Sigmoid colon (tissue), 7 donors: ENCODE results near the gene MAST1. TPM values are rescaled to one million over a fixed set of nuclear protein-coding genes. Genes with fewer than 3 reads are reported as not detected.

ENCODE experiments used
- DNase-seq: peaks from one replicate; pipeline ENCODE4 v3.0.0-alpha.2; 2019
- H3K27ac ChIP-seq, 4 donors: fragments of 200-600 bp; sonication (generic); one replicate each; pipeline ENCODE4 v1.5.1; 2016 to 2019; ENCODE audit warnings: mild to moderate bottlenecking in 1 of 4
- H3K27me3 ChIP-seq, 3 donors: fragments of 200-600 bp; sonication (generic); one replicate each; pipeline ENCODE4 v1.5.1; 2019; ENCODE audit warnings: mild to moderate bottlenecking in 1 of 3
- H3K36me3 ChIP-seq, 4 donors: fragments of 200-600 bp; sonication (generic); one replicate each; pipeline ENCODE4 v1.5.1; 2016 to 2019
- H3K4me1 ChIP-seq, 4 donors: fragments of 200-600 bp; sonication (generic); one replicate each; pipeline ENCODE4 v1.5.1; 2017 to 2019
- H3K4me3 ChIP-seq, 4 donors: fragments of 200-600 bp; sonication (generic); one replicate each; pipeline ENCODE4 v1.5.1; 2017 to 2019; ENCODE audit warnings: mild to moderate bottlenecking in 2 of 4, moderate library complexity in 1 of 4
- H3K9me3 ChIP-seq, 4 donors: fragments of 200-600 bp in 3 of 4; sonication (generic) in 3 of 4; one replicate each; pipeline versions ENCODE4 v1.5.1 to v1.6.1; 2013 to 2019
- EP300 ChIP-seq, 4 donors: sonication (generic); formaldehyde crosslinking; IDR thresholded peaks; one replicate each; pipeline ENCODE4 v1.6.1; 2017; ENCODE audit warnings: antibody characterized with exemption in 4 of 4
- POLR2A ChIP-seq, 2 donors: fragments of 450-650 bp; IDR thresholded peaks; one replicate each; pipeline ENCODE4 v1.6.1; 2016; ENCODE audit warnings: antibody characterized with exemption in 2 of 2, mild to moderate bottlenecking in 2 of 2, moderate library complexity in 2 of 2
- POLR2AphosphoS5 ChIP-seq, 4 donors: sonication (generic); formaldehyde crosslinking; IDR thresholded peaks; one replicate each; pipeline ENCODE4 v1.6.1; 2017; ENCODE audit warnings: antibody characterized with exemption in 4 of 4
- WGBS, 2 donors: extraction: QIAGEN DNeasy Blood & Tissue Kit; methylation state at CpG; one replicate each; pipeline ENCODE4 v1.1.7; 2013; 5-methylcytosine and 5-hydroxymethylcytosine counted together
- intact Hi-C: fragments of 100-400 bp; cut with DNase I; formaldehyde crosslinking; loops from one replicate; pipeline ENCODE4 v1.15.1; 2023
- polyA plus RNA-seq, 3 donors: library from polyadenylated mRNA; stranded (reverse); fragments of 200-250 nt; gene quantifications; one replicate each; pipeline ENCODE4 v1.2.3, GENCODE V29; 2013
- total RNA-seq, 4 donors: library from RNA; depleted of rRNA; stranded (reverse); fragments of >200 nt; gene quantifications; one replicate each; pipeline ENCODE4 v1.1.0, GENCODE V29; 2016
- TF ChIP-seq, protein P1 (sequence below), 4 experiments: fragments of 450-650 bp in 3 of 4; fragments of 200-600 bp in 1 of 4; IDR thresholded peaks; one replicate each; pipeline ENCODE4 v1.5.1; 2016 to 2019; ENCODE audit warnings: antibody characterized with exemption in 4 of 4, mild to moderate bottlenecking in 3 of 4, moderate library complexity in 2 of 4
- donor health status: healthy with polysubstance abuse.
- donor health status: Bipolar disorder and iron deficiency.
- donor health status: healthy.

MAST1 gene
- total and polyA plus RNA-seq, 7 donors, result 0.49 to 3.3 (median 1.2) TPM

DNA sequence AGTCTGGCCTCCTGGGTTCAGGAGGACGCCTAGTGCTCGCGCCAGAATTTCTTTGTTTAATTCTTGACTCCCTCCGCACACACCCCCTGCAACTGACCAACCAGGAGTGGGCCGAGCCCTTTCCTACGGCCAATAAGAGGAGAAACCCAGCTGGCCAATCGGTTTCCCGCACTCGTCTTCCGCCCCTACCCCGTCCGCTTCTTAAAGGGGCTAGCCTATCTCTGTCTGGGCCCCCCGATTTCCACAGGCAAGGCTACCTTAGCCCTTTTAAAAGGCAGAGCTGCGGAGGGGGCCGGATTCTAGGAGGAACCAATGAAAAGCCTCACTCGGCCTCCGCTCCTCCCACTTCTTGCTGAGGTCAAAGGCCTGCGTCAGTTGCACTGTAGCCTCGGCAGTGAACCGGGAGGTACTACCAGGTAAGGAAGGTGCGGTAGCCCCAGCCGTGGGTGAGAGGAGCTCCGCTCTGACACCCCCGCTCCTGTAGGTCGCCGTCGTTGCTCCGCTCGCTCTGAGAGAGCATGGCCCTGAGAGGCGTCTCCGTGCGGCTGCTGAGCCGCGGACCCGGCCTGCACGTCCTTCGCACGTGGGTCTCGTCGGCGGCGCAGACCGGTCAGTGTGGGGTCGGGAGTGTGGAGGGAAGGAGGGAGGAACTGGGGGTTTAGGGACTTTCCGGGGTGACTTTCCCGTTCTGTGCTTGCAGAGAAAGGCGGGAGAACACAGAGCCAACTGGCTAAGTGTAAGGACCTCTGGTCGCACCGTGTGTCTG lies 52.7 kb downstream of the MAST1 start, which contains the start of gene GCDH:
TSS of gene GCDH (plus strand) at position 374 of the 766 bp plus-strand sequence. CDS start at position 519, 145 bp downstream.
- TF ChIP-seq EP300 (IDR thresholded peaks at IDR 0.05), result no peak
- TF ChIP-seq POLR2AphosphoS5 (IDR thresholded peaks at IDR 0.05), result peak; percentile 80 to 94 (median 91)
- TF ChIP-seq POLR2A (IDR thresholded peaks at IDR 0.05), result peak; percentile 66 to 71
- TF ChIP-seq, protein P1, sequence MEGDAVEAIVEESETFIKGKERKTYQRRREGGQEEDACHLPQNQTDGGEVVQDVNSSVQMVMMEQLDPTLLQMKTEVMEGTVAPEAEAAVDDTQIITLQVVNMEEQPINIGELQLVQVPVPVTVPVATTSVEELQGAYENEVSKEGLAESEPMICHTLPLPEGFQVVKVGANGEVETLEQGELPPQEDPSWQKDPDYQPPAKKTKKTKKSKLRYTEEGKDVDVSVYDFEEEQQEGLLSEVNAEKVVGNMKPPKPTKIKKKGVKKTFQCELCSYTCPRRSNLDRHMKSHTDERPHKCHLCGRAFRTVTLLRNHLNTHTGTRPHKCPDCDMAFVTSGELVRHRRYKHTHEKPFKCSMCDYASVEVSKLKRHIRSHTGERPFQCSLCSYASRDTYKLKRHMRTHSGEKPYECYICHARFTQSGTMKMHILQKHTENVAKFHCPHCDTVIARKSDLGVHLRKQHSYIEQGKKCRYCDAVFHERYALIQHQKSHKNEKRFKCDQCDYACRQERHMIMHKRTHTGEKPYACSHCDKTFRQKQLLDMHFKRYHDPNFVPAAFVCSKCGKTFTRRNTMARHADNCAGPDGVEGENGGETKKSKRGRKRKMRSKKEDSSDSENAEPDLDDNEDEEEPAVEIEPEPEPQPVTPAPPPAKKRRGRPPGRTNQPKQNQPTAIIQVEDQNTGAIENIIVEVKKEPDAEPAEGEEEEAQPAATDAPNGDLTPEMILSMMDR (IDR thresholded peaks at IDR 0.05), result no peak
- WGBS, 2 donors, result 0% methylated on average over 49 of the region's 49 CpGs
- peaks cover 0 to 5% (median 2%) of the 10 kb centered on the region in 3 donors for H3K27me3 ChIP-seq
- peaks cover 0 to 26% (median 22%) of the 10 kb centered on the region in 4 donors for H3K4me1 ChIP-seq
- peak within 1 kb of the TSS; percentile 76 to 89 (median 84) for H3K27ac ChIP-seq
- peaks cover 0 to 27% (median 4%) of the 10 kb centered on the region in 4 donors for H3K36me3 ChIP-seq
- peak within 1 kb of the TSS; percentile 54 to 97 (median 86) for H3K4me3 ChIP-seq
- peak; percentile 100 for DNase-seq
- no peaks in the 10 kb centered on the region for H3K9me3 ChIP-seq
- intact Hi-C loops, result loop anchor here (5.0 kb wide), 1 partner anchor 41 kb away; the partner anchor contains the start of gene FARSA

DNA sequence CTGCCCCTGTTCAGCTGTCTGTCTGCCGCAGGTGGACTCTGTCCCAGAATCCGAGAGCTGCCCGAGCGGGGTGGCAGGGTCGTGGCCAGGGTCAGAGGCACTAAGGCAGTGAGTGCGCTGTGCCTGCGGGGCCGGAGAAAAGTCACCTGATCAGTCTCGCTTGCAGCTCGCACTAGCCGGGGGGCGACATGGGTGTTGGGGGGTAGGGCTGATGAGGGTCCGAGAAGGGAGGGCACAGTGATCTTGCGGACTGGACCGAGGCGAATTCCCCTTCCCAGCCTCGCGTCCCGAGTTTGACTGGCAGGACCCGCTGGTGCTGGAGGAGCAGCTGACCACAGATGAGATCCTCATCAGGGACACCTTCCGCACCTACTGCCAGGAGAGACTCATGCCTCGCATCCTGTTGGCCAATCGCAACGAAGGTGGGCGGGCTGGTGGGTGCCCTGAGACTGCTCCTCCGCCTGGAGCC lies 53.3 kb downstream of the MAST1 start:
- Histone ChIP-seq H3K4me1 (peaks cover 0 to 24% (median 19%) of the 10 kb centered on the region in 4 donors), H3K4me3 (peak overlapping the region; percentile 54 to 97 (median 86)), H3K27me3 (no peaks in the 10 kb centered on the region), H3K36me3 (peaks cover 0 to 33% (median 8%) of the 10 kb centered on the region in 4 donors), H3K9me3 (no peaks in the 10 kb centered on the region), H3K27ac (peak overlapping the region; percentile 76 to 89 (median 84))
- intact Hi-C loops, result loop anchor here (5.0 kb wide), 1 partner anchor 41 kb away; the partner anchor contains the start of gene FARSA
- 6 to 8% methylated on average over 26 of the region's 26 CpGs for WGBS, 2 donors
- DNase-seq, result no peak
- TF ChIP-seq POLR2A (IDR thresholded peaks at IDR 0.05), result no peak

DNA sequence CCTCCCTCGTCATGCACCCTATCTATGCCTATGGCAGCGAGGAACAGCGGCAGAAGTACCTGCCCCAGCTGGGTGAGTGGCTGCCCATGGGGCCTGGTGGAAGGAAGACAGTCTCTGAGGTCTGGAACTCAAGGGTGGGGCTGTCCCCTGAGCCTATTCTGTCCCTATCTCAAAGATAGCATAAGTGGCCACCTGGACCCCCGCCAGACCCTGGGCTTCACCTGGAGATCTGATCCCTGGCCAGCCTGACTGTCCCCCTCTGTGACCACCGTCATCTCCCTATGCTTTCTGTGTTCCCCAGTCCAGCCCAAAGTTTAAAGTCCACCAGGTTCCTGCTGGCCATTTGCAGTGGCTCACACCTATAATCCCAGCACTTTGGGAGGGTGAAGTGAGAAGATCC lies 55.3 kb downstream of the MAST1 start:
- intact Hi-C loops, result loop anchor here (5.0 kb wide), 1 partner anchor 39 kb away; the partner anchor contains the start of gene FARSA
- Histone ChIP-seq H3K9me3 (no peaks in the 10 kb centered on the region), H3K36me3 (peaks cover 0 to 53% (median 18%) of the 10 kb centered on the region in 4 donors), H3K4me3 (no peak overlapping the region), H3K27me3 (no peaks in the 10 kb centered on the region), H3K4me1 (peaks cover 0 to 24% (median 19%) of the 10 kb centered on the region in 4 donors), H3K27ac (no peak overlapping the region)
- 96 to 97% methylated on average over 5 of the region's 5 CpGs for WGBS, 2 donors
- TF ChIP-seq EP300 (IDR thresholded peaks at IDR 0.05), result no peak
- TF ChIP-seq, protein P1 (IDR thresholded peaks at IDR 0.05), result no peak
- DNase-seq, result no peak

DNA sequence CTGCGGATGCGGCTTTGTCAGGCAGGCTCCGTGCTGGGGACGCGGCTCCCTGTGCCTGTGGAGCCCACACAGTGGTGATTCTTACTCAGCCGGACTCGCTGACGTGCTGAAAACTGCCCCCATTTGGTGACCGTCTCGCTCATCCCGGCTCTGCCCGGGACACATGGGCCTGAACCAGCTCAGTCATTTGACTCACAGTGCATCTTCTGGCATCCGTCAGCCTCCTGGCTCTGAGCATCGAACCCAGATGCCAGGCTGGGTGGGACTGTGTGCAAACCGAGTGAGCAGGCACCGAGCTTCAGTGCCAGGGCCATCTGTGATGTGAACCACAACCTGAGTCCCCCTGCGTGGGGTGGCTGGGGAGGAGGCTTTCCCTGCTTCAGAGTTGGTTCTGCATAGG lies 58.1 kb downstream of the MAST1 start:
- TF ChIP-seq EP300 (IDR thresholded peaks at IDR 0.05) (no peak), POLR2AphosphoS5 (IDR thresholded peaks at IDR 0.05) (no peak), POLR2A (IDR thresholded peaks at IDR 0.05) (no peak)
- TF ChIP-seq, protein P1 (IDR thresholded peaks at IDR 0.05), result no peak
- Histone ChIP-seq H3K4me1 (peaks cover 0 to 15% (median 10%) of the 10 kb centered on the region in 4 donors), H3K36me3 (peaks cover 4 to 68% (median 20%) of the 10 kb centered on the region in 4 donors), H3K9me3 (no peaks in the 10 kb centered on the region), H3K27me3 (no peaks in the 10 kb centered on the region), H3K27ac (no peak overlapping the region), H3K4me3 (no peak overlapping the region)
- 97 to 98% methylated on average over 17 of the region's 17 CpGs for WGBS, 2 donors
- intact Hi-C loops, result no loop called here
- DNase-seq, result no peak

DNA sequence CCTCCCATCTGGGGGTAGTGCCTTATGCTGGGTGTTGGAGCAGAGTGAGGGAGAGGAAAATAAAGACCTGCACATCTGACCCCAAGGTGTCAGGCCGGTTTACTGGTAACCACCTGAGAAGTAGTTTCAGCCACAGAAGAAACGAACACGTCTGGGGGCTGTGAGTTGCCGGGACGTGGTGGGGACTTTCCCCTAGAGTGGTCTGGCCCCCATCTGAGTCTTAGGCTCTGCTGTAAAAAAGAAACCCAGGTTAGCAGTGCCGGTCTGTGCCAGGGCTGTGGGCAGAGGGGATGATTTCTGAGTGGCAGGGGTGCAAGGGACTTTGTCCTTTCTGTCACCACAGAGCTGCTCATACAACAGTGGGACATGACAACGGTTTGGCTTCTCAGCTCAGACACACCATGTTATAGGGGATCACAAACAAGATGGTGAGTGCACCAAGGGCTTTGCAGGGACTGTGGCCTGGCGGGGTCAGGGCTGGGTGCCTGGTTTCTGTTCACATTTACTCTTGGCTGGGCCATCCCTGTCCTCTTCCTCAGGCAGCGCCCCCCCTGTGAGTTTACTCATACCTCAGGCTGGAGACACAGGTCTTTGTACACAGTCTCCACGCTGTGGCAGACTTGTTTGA lies 61.7 kb downstream of the MAST1 start:
- H3K4me1 ChIP-seq, result no peaks in the 10 kb centered on the region
- DNase-seq, result no peak

More for the DNA sequence above, 61.7 kb downstream of the MAST1 start:
- Histone ChIP-seq H3K27ac (no peak overlapping the region), H3K4me3 (no peak overlapping the region), H3K36me3 (peaks cover 4 to 46% (median 17%) of the 10 kb centered on the region in 4 donors), H3K27me3 (no peaks in the 10 kb centered on the region), H3K9me3 (no peaks in the 10 kb centered on the region)
- intact Hi-C loops, result no loop called here
- TF ChIP-seq, protein P1 (IDR thresholded peaks at IDR 0.05), result no peak
- no peak for TF ChIP-seq EP300 (IDR thresholded peaks at IDR 0.05)
- TF ChIP-seq POLR2AphosphoS5 (IDR thresholded peaks at IDR 0.05), result no peak
- TF ChIP-seq POLR2A (IDR thresholded peaks at IDR 0.05), result no peak
- WGBS, 2 donors, result 80 to 88% methylated on average over 10 of the region's 10 CpGs
